Measurements from ENCODE around the gene MPRIP. TPM values are rescaled to one million over a fixed set of nuclear protein-coding genes. Genes with fewer than 3 reads are reported as not detected.

Gene MPRIP
- total RNA-seq, 1 experiment from 2014 or later = 132 TPM

- no peak overlapping the region for H4K91ac ChIP-seq (ENCODE audit: insufficient read length, low read depth, low read length)
- Mint-ChIP-seq H3K9me3 (no peaks in the 10 kb centered on the region), H3K36me3 (ENCODE audit: insufficient read depth in 1 of 3, low read depth in 3 of 3) (peaks cover 0 to 7% (median 0%) of the 10 kb centered on the region in 3 experiments; a peak in 6 of 7 replicates), H3K27ac (peak overlapping the region; percentile 27 to 61 (median 51); a peak in 3 of 7 replicates), H3K4me1 (peaks cover 6 to 34% of the 10 kb centered on the region in 2 experiments), H3K27me3 (ENCODE audit: low read depth) (no peaks in the 10 kb centered on the region), H3K4me3 (no peak overlapping the region)
- H2BK5ac ChIP-seq (ENCODE audit: insufficient read length, low read length) = no peak overlapping the region
- H3K23me2 ChIP-seq (ENCODE audit: insufficient read length, low read depth, low read length, poor library complexity, severe bottlenecking) = no peaks in the 10 kb centered on the region
- TF ChIP-seq CTCF (conservative IDR thresholded peaks at IDR 0.05) = peak; percentile 11; the same call in 1 of the 3 replicates
- no peak overlapping the region for H3K23ac ChIP-seq (ENCODE audit: insufficient read length, low read depth, low read length)
- no peak overlapping the region for H2BK15ac ChIP-seq (ENCODE audit: low read depth, low read length)
- no peak overlapping the region for H4K8ac ChIP-seq (replicated peaks; ENCODE audit: insufficient read length, low read depth, low read length)
- no peak overlapping the region for H3T11ph ChIP-seq (ENCODE audit: low read length)
- H3K4ac ChIP-seq (ENCODE audit: low read depth, low read length) = no peak overlapping the region
- H3K27ac ChIP-seq (ENCODE audit: insufficient read length, low read depth, low read length) = no peak overlapping the region
- no peaks in the 10 kb centered on the region for H4K20me1 ChIP-seq (ENCODE audit: control insufficient read depth, insufficient read depth, insufficient read length)
- H3K18ac ChIP-seq (ENCODE audit: insufficient read length, low read depth, low read length) = no peak overlapping the region
- no peaks in the 10 kb centered on the region for H3K27me3 ChIP-seq (ENCODE audit: insufficient read depth, low read length)
- H2AK5ac ChIP-seq (ENCODE audit: insufficient read length, low read length) = no peak overlapping the region
- H2AFZ ChIP-seq (ENCODE audit: low read length) = no peak overlapping the region
- no peak overlapping the region for H2BK20ac ChIP-seq (ENCODE audit: low read depth, low read length, poor library complexity, severe bottlenecking)
- H2BK12ac ChIP-seq (ENCODE audit: insufficient read length, low read depth, low read length) = no peak overlapping the region
- no peak overlapping the region for H3K4me2 ChIP-seq (ENCODE audit: insufficient read depth, insufficient read length, low read length)
- no peak overlapping the region for H2BK120ac ChIP-seq (ENCODE audit: low read depth, low read length, poor library complexity, severe bottlenecking)
- WGBS (ENCODE audit: extremely low coverage, insufficient read length, low lambda C conversion rate) = 100% methylated on average over 1 of the region's 12 CpGs
- no peaks in the 10 kb centered on the region for H3K4me1 ChIP-seq (ENCODE audit: insufficient read depth, low read length)
- no peaks in the 10 kb centered on the region for H3K79me1 ChIP-seq (ENCODE audit: insufficient read depth, low read depth, low read length, poor library complexity, severe bottlenecking)
- no peaks in the 10 kb centered on the region for H3K79me2 ChIP-seq (ENCODE audit: insufficient read depth, low read length)
- no peak overlapping the region for H4K5ac ChIP-seq (ENCODE audit: insufficient read length, low read depth, low read length)
- H3K14ac ChIP-seq (ENCODE audit: insufficient read depth, low read length) = no peak overlapping the region
- no peaks in the 10 kb centered on the region for H3K9me3 ChIP-seq (ENCODE audit: control insufficient read depth, low read depth, low read length)
- H3K56ac ChIP-seq (ENCODE audit: insufficient read length, low read depth, low read length) = no peak overlapping the region
- H3K9ac ChIP-seq (ENCODE audit: extremely low read depth, insufficient read length, low read length) = no peak overlapping the region
- no peak for DNase-seq
These were observed 88.0 kb downstream of the MPRIP start for GRCh38 chr17:17130077-17130844.

Measured in H9 (cell line).